Smooth muscle cell (in vitro differentiated cells): ENCODE data around the gene NT5E. TPM values are rescaled to one million over a fixed set of nuclear protein-coding genes. Genes with fewer than 3 reads are reported as not detected.

ENCODE experiments used
- DNase-seq: peaks from one replicate; lab custom pipeline; 2025; ENCODE audit not compliant: unreplicated experiment; lab: John Stamatoyannopoulos, UW
- H2AFZ ChIP-seq: fragments of 200-600 bp; sonication (generic); 2 replicates; pipeline ENCODE4 v1.6.0; 2016; ENCODE audit warnings: antibody characterized with exemption, low read depth, mild to moderate bottlenecking
- H3F3A ChIP-seq: fragments of 200-600 bp; sonication (generic); 2 replicates; pipeline ENCODE4 v1.6.0; 2017; ENCODE audit warnings: antibody characterized with exemption, low read depth
- H3K27ac ChIP-seq: fragments of 200-600 bp; sonication (generic); 2 replicates; pipeline ENCODE4 v1.5.1; 2016; ENCODE audit warnings: low read depth, mild to moderate bottlenecking
- H3K27me3 ChIP-seq: fragments of 200-600 bp; sonication (generic); 2 replicates; pipeline ENCODE4 v1.6.1; 2016; ENCODE audit warnings: low read depth, mild to moderate bottlenecking
- H3K36me3 ChIP-seq: fragments of 200-600 bp; sonication (generic); 2 replicates; pipeline ENCODE4 v1.5.1; 2016; ENCODE audit warnings: low read depth
- H3K4me1 ChIP-seq: fragments of 200-600 bp; sonication (generic); 2 replicates; pipeline ENCODE4 v1.5.1; 2016; ENCODE audit warnings: low read depth
- H3K4me2 ChIP-seq: fragments of 200-600 bp; sonication (generic); 2 replicates; pipeline ENCODE4 v1.6.0; 2016; ENCODE audit warnings: mild to moderate bottlenecking
- H3K4me3 ChIP-seq: fragments of 200-600 bp; sonication (generic); 2 replicates; pipeline ENCODE4 v1.5.1; 2016; ENCODE audit warnings: mild to moderate bottlenecking
- H3K79me2 ChIP-seq: fragments of 200-600 bp; sonication (generic); 2 replicates; pipeline ENCODE4 v1.6.0; 2016; ENCODE audit warnings: low read depth, mild to moderate bottlenecking
- H3K9ac ChIP-seq: fragments of 200-600 bp; sonication (generic); 2 replicates; pipeline ENCODE4 v1.6.0; 2016; ENCODE audit warnings: low read depth
- H3K9me3 ChIP-seq: fragments of 200-600 bp; sonication (generic); replicated peaks from 2 replicates; pipeline ENCODE4 v1.5.1; 2016; ENCODE audit warnings: low read depth
- H4K20me1 ChIP-seq: fragments of 200-600 bp; sonication (generic); 2 replicates; pipeline ENCODE4 v1.6.0; 2016; ENCODE audit warnings: low read depth
- WGBS: methylation state at CpG from one replicate; pipeline ENCODE4 v1.1.7; 2016; ENCODE audit warnings: low lambda C conversion rate; 5-methylcytosine and 5-hydroxymethylcytosine counted together
- polyA plus RNA-seq: library from polyadenylated mRNA; unstranded; fragments of >200 nt; fragmentation: Nextera tagmentation; extraction: Ambion mirVana; gene quantifications from 2 replicates; pipeline ENCODE4 v1.2.1, GENCODE V29; 2016
- total RNA-seq: library from RNA; depleted of rRNA; stranded (reverse); fragments of >200 nt; gene quantifications from 2 replicates; pipeline ENCODE4 v1.2.3, GENCODE V29; 2014
- TF ChIP-seq, protein P1 (sequence below): fragments of 200-600 bp; sonication (generic); IDR thresholded peaks from 2 replicates; pipeline ENCODE4 v1.5.1; 2017; ENCODE audit warnings: borderline replicate concordance, mild to moderate bottlenecking, antibody characterized with exemption; ENCODE audit not compliant: insufficient read depth, poor library complexity, severe bottlenecking

The NT5E gene
- total and polyA plus RNA-seq, 2 experiments from 2014 or later, result 88.6 to 124 TPM

GRCh38 chr6:85479208-85479607, 29.3 kb downstream of the NT5E start:
- no peak overlapping the region for H3K4me2 ChIP-seq
- no peak overlapping the region for H3K27ac ChIP-seq
- WGBS, result 78% methylated on average over 1 of the region's 1 CpG
- no peaks in the 10 kb centered on the region for H3K27me3 ChIP-seq
- no peak overlapping the region for H2AFZ ChIP-seq
- H3F3A ChIP-seq, result no peaks in the 10 kb centered on the region
- H3K9me3 ChIP-seq, result no peaks in the 10 kb centered on the region
- H3K4me3 ChIP-seq, result no peak overlapping the region
- H3K79me2 ChIP-seq, result no peaks in the 10 kb centered on the region
- no peak for DNase-seq
- H3K36me3 ChIP-seq, result peaks cover 6% of the 10 kb centered on the region
- no peaks in the 10 kb centered on the region for H3K4me1 ChIP-seq
- TF ChIP-seq, protein P1, sequence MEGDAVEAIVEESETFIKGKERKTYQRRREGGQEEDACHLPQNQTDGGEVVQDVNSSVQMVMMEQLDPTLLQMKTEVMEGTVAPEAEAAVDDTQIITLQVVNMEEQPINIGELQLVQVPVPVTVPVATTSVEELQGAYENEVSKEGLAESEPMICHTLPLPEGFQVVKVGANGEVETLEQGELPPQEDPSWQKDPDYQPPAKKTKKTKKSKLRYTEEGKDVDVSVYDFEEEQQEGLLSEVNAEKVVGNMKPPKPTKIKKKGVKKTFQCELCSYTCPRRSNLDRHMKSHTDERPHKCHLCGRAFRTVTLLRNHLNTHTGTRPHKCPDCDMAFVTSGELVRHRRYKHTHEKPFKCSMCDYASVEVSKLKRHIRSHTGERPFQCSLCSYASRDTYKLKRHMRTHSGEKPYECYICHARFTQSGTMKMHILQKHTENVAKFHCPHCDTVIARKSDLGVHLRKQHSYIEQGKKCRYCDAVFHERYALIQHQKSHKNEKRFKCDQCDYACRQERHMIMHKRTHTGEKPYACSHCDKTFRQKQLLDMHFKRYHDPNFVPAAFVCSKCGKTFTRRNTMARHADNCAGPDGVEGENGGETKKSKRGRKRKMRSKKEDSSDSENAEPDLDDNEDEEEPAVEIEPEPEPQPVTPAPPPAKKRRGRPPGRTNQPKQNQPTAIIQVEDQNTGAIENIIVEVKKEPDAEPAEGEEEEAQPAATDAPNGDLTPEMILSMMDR, result no peak
- H3K9ac ChIP-seq, result no peak overlapping the region
- no peaks in the 10 kb centered on the region for H4K20me1 ChIP-seq

DNA sequence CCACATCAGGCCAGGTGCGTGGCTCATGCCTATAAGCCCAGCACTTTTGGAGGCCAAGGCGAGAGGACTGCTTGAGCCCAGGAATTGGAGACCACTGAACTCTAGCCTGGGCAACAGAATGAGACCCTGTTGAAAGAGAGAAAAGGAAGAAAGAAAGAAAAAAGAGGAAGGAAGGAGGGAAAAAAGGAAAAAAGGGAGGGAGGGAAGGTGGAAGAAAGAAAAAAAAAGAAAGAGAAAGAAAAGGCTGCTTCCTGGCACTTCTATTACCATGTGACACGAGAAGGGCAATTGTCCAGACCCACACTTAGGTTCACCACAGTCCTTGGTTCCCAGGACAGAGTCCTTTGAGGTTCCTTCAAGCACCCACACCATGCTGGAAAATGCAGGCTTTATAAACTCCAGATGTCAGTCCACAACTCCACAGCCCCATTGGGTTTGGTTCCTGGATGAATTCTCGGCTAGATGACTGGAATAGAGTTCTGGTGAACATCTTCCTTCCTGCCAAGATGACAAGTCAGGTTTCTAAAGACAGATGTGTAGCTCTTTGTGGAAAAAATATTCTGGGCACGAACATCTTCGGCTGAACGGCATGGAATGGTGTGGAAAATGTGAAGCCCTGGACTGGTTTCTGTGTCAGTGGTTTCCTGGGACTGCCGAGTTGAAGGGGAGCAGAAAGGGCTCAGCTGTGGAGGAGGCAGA, 32.5 kb downstream of the NT5E start:
- Histone ChIP-seq H3K36me3 (no peaks in the 10 kb centered on the region), H4K20me1 (no peaks in the 10 kb centered on the region), H3K27me3 (no peaks in the 10 kb centered on the region), H3K27ac (peak overlapping the region; percentile 41), H2AFZ (no peak overlapping the region), H3K4me1 (no peaks in the 10 kb centered on the region), H3K9ac (no peak overlapping the region), H3K79me2 (no peaks in the 10 kb centered on the region), H3K4me2 (peak overlapping the region; percentile 68), H3K4me3 (no peak overlapping the region), H3K9me3 (no peaks in the 10 kb centered on the region), H3F3A (no peaks in the 10 kb centered on the region)
- WGBS, result 48% methylated on average over 8 of the region's 8 CpGs
- TF ChIP-seq, protein P1, result no peak
- DNase-seq, result no peak

GRCh38 chr6:85482905-85483700, 33.2 kb downstream of the NT5E start:
- no peaks in the 10 kb centered on the region for H3K79me2 ChIP-seq
- H3K36me3 ChIP-seq, result no peaks in the 10 kb centered on the region
- H3K27ac ChIP-seq, result peak overlapping the region; percentile 41
- H3K4me2 ChIP-seq, result peak overlapping the region; percentile 68
- 28% methylated on average over 10 of the region's 10 CpGs for WGBS
- no peak overlapping the region for H3K4me3 ChIP-seq
- H4K20me1 ChIP-seq, result no peaks in the 10 kb centered on the region
- TF ChIP-seq, protein P1, result peak; percentile 100
- no peak overlapping the region for H2AFZ ChIP-seq
- peak; percentile 57 for DNase-seq
- no peaks in the 10 kb centered on the region for H3K27me3 ChIP-seq
- no peaks in the 10 kb centered on the region for H3K9me3 ChIP-seq
- no peak overlapping the region for H3K9ac ChIP-seq
- no peaks in the 10 kb centered on the region for H3K4me1 ChIP-seq
- no peaks in the 10 kb centered on the region for H3F3A ChIP-seq

GRCh38 chr6:85483846-85484245, 34.0 kb downstream of the NT5E start:
- Histone ChIP-seq H2AFZ (no peak overlapping the region), H4K20me1 (no peaks in the 10 kb centered on the region), H3K4me3 (no peak overlapping the region), H3K4me1 (no peaks in the 10 kb centered on the region), H3K9me3 (no peaks in the 10 kb centered on the region), H3K27me3 (no peaks in the 10 kb centered on the region), H3F3A (no peaks in the 10 kb centered on the region), H3K4me2 (no peak overlapping the region), H3K9ac (no peak overlapping the region), H3K27ac (no peak overlapping the region), H3K36me3 (no peaks in the 10 kb centered on the region), H3K79me2 (no peaks in the 10 kb centered on the region)
- WGBS, result 75% methylated on average over 4 of the region's 4 CpGs
- TF ChIP-seq, protein P1, result no peak
- no peak for DNase-seq
